HG03432 (cell line): ENCODE data around the gene CRYGB.
"Not testable (repeated sequence)": the region's sequence is repeated elsewhere in the genome, so short reads cannot be mapped to it uniquely, and the experiment has no call there.

Experiments used
- ATAC-seq: cut with Tn5 transposase; IDR thresholded peaks from one replicate; pipeline ENCODE4 v1.9.1; 2021; ENCODE audit warnings: mild to moderate bottlenecking, moderate library complexity; ENCODE audit not compliant: unreplicated experiment

CRYGB gene

DNA sequence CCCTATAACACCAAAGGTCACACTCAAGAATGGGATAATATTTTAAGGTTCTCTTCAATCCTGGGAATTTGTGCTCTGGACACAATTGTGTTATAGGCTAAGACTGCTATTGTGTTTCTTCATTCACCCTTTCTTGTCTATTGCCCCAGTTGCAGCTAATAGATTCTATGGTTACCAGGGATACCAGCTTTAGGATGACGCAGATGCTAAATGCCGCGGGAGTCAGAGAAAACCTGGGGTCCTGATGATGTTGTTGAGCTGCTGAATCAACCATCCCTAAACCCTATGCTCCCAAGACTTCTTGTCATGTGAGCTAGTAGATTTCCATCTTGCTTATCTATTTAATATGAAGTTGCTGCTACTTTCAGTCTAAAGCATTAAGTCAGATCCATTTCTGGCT lies 27.0 kb downstream of the CRYGB start:
- no peak for ATAC-seq

DNA sequence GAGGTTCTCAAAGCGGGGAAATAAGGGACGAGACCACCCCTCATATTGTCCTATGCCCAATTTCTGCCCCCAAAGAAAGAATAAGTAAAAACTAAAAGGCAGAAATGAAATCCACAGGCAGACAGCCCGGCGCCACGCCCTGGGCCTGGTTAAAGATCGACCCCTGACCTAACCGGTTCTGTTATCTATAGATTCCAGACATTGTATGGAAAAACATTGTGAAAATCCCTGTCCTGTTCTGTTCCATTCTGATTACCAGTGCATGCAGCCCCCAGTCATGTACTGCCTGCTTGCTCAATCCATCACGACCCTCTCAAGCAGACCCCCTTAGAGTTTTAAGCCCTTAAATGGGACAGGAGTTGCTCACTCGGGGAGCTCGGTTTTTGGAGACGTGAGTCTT lies 28.6 kb downstream of the CRYGB start:
- not testable (repeated sequence) for ATAC-seq

DNA sequence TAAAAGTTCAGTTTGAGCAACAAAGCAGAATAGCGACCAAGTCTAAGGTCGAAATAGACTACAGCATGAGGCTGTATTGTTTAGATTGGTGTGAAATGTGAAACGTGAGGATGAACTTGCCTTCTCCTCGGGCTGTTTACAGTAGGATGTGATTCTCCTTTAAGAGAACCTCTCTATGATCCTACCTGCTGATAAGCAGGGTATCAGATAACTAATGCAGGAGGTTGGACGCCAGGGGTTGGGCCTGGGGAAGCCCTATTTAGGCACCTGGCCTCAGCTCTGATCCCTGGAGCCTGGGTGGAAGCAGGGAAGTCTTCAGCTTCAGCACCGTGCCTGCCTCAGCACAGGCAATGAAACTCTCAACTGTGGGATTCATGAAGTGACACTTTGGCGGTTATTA lies 33.0 kb downstream of the CRYGB start:
- ATAC-seq = no peak

DNA sequence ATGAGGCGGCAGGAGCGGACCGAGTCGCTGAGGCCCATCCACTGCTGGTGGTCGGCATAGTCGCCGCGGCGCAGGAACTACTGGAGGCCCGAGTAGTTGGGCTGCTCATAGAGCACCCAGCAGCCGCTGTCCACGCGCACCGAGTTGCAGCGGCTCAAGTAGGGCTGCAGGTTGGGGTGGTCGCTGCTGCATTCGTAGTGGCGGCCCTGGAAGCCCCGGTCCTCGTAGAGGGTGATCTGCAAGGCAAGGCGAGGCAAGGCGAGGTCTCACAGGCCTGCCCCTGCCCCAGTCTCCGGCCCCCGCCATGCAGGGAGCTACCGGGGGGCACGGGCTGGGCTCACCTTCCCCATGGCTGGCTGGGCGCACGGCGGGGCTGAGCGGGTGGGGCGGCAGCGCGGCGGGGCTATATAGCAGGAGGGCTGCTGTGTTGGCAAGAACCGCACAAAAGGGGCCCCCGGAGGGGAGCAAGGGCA lies 33.6 kb downstream of the CRYGB start:
- not testable (repeated sequence) for ATAC-seq

- no peak for ATAC-seq
These were observed 42.3 kb downstream of the CRYGB start for GRCh38 chr2:208103616-208104015.

DNA sequence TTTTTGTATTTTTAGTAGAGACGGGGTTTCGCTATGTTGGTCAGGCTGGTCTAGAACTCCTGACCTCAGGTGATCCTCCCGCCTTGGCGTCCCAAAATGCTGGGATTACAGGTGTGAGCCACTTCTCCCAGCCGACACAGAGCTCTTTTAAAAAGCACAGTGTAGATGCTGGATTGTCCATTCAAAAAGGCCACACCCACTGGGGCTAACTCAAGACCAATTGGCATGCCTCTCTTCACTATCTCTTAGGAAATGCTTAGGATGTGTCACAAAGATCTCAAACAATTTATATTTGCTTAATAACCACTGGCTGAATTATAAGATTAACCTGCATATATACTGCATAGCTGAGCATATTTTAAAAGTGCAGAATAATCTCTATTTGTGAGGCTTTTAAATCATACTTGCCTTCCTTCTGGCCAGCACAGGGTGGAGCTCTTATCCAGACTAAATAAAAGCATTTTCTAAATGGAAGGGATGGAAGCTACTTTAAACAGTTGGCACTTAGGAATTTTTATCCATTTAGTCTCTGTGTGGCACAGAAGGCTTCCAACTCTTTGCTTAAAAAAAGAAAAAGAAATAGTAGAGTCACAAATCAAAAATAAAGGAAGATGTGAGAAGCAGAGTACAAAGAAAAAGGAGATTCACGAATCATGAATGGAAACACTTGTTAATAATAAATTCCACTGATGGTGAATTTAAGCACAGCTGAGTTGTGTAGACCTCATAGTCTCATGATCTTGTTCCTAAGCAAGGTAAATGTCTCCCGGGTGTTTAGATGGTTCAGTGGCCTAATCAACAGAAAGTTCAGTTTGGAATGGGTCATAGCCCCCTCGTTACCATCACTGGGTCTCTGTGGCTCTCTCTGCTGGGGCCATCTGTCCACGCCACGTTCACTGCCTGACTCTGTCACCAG lies 44.0 kb downstream of the CRYGB start:
- ATAC-seq = no peak

DNA sequence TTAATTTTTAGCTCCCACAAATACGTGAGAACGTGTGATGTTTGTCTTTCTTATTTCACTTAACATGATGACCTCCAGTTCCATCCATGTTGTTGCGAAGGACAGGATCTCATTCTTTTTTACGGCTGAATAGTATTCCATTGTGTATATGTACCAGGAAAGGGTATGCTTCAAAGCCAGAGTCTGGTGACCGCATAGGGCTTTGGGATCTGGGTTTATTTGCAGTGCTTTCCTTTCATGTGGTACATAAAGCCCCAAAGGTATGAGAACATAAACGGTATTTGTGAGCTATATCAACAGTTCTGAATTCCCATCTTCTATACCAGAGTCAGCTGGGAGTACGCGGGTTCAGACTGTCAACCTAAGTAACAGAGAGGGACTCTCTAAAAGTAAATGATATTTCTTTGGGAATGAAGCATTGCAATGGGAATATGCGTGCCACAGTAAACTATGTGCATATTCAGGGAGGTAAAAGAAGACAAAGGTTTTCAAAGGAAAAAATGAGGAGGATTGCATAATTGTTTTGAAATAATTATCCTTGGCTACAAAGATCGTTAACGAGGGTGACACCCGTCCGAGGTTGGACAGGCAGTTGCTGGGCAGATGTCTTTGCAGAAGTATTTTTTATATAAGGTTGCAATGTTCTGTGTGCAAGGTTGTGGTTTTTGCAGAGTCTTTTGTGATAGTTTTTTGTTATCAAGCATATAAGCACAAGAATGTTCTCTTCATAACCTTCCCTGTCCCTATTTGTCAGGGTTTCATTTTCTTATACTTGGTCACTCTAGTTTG lies 46.1 kb downstream of the CRYGB start:
- no peak for ATAC-seq

GRCh38 chr2:208098701-208099100 lies 47.3 kb downstream of the CRYGB start:
- ATAC-seq = not testable (repeated sequence)

- no peak for ATAC-seq
These were observed 47.7 kb downstream of the CRYGB start for GRCh38 chr2:208098267-208098666.

DNA sequence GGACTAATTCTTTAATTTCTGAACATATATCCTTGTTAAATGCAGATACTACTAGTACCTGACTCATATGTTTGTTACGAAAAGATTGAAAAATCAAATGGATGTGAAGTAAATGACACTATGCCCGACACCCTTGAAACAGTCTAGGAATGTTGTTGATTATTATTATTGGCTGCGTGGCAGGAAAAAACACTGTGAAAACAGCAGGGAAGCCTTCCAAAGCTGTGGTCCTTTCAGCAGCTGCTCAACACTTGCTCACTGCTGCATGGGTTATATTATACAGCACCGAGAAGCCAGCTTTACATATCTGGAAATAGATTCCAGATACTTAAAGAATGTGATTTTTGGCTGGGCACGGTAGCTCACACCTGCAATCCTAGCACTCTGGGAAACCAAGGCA lies 48.2 kb downstream of the CRYGB start:
- ATAC-seq = no peak

DNA sequence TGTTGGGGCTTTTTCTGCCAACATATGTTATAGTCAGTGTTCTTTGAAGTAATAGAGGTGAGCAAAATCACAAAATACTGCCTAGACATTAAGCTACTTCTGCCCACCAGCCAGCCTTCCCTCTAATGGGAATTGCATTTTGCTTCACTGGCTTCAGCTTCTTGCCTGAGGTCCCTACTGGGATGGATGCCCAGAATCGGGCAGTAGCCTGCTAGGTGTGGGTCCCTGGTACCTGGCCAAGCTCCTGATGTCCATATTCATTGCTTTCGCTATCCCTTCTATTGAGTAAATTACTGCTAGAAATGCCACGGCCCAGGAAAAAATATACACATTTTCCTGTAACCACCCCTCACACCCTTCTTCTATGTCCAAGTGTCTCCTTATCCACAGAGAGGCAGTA lies 48.6 kb downstream of the CRYGB start:
- ATAC-seq = no peak

DNA sequence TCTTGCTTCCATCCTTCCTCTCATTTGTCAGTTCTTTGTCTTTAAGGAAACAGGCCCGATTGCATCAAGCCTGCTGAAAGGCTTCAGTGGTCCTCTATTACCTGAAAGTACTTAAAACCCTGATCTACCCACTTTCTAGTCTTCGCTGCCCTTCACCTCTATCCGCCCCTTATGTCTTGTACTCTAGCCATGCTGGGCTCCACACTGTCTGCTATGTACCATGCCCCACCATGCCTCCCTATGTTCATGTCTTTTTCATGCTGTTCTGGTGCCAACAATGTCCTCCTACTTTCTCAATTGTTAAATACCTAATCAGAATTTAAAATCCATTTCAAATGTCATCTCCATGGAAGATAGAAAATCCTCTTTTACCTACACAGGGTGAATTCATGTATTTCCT lies 49.9 kb downstream of the CRYGB start:
- ATAC-seq = no peak

GRCh38 chr2:208093128-208093527 lies 52.8 kb downstream of the CRYGB start:
- ATAC-seq = no peak
